HAP-1 (cell line): ENCODE results near the gene DMKN.
"Not testable (repeated sequence)": the region's sequence is repeated elsewhere in the genome, so short reads cannot be mapped to it uniquely, and the experiment has no call there.

ENCODE experiments used
- DNase-seq, 2 experiments: peaks; one replicate each; pipeline ENCODE4 v3.0.0-alpha.2; 2016 to 2020; ENCODE audit warnings: low spot score in 2 of 2
- H3K27me3 ChIP-seq: fragments of 250-450 bp; sonication (Bioruptor Pico); 2 replicates; pipeline ENCODE4 v1.5.1; 2020; ENCODE audit warnings: low read depth, mild to moderate bottlenecking, moderate library complexity
- H3K36me3 ChIP-seq: fragments of 250-450 bp; sonication (Bioruptor Pico); replicated peaks from 2 replicates; pipeline ENCODE4 v1.5.1; 2020; ENCODE audit warnings: mild to moderate bottlenecking
- H3K4me1 ChIP-seq: fragments of 250-450 bp; sonication (Bioruptor Pico); 2 replicates; pipeline ENCODE4 v1.5.1; 2020; ENCODE audit warnings: mild to moderate bottlenecking
- H3K4me3 ChIP-seq: fragments of 250-450 bp; sonication (Bioruptor Pico); 2 replicates; pipeline ENCODE4 v1.5.1; 2020; ENCODE audit warnings: mild to moderate bottlenecking, moderate library complexity
- H3K9me3 ChIP-seq: fragments of 250-450 bp; sonication (Bioruptor Pico); 2 replicates; pipeline ENCODE4 v1.5.1; 2020; ENCODE audit warnings: mild to moderate bottlenecking, moderate library complexity
- in situ Hi-C: fragments of 300-500 bp; cut with MboI; formaldehyde crosslinking; loops from 3 replicates; pipeline ENCODE4 v1.14.3; 2020; ENCODE audit warnings: low sequenced_read_pairs, inconsistent platforms, mixed read lengths

Gene DMKN

DNA sequence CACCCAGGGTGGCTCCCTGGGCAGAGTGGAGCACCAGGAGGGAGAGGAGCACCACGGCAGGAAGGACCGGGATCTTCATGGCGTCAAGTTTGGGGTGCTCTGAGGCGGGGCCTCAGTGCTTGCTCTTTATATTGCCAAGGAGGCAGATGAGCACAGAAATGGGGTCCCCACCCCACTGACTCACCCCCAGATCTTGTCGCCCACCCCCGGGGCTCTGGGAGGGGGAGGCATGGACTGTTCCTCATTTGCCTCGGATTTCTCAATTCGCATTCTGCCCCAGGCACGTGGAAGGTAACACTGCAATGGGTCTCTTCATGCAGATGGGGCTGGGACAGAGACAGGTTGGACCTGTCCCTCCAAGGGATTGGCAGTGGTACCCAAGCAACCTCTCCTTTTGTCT, 23.1 kb downstream of the DMKN start, which contains the start of gene KRTDAP:
Gene KRTDAP, minus strand, starts transcription at position 101 of the 400 bp plus-strand sequence. Its CDS starts 22 bp downstream, at position 79.
- H3K4me3 ChIP-seq, result no peak within 1 kb of the TSS
- no peaks in the 10 kb centered on the region for H3K9me3 ChIP-seq
- in situ Hi-C loops, result no loop called here
- peaks cover 2% of the 10 kb centered on the region; the same call in 1 of the 2 replicates for H3K4me1 ChIP-seq
- peaks cover 30% of the 10 kb centered on the region for H3K27me3 ChIP-seq
- DNase-seq, result no peak
- H3K36me3 ChIP-seq, result no peaks in the 10 kb centered on the region

GRCh38 chr19:35488677-35489076, 24.8 kb downstream of the DMKN start:
- Histone ChIP-seq H3K9me3 (no peaks in the 10 kb centered on the region), H3K36me3 (no peaks in the 10 kb centered on the region), H3K4me1 (no peaks in the 10 kb centered on the region), H3K4me3 (no peak overlapping the region), H3K27me3 (peaks cover 30% of the 10 kb centered on the region)
- DNase-seq, result no peak
- in situ Hi-C loops, result no loop called here

DNA sequence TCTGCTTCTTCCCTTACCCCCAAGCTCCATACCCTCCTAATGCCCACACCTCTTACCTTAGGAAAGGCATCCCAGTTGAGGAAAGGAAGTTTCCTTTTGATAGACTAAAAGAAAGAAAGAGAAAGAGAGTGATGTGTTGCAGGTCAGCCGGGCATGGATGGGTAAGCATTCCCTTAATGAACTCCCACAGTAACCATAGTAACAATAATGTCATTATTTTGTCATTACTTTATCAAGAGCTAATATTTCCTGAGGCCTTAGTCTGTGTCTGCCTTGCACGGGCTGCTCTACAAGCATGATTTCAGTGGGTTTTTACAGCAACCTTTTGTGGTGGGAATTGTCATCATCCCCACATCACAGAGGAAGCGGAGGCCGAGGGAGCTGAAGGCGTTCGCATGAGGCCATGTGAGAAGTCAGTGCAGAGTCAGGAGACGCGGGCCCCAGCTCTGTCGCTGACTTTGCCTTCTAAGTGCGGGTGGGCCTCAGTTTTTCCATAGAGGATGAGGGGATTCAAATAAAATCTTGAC, 25.7 kb downstream of the DMKN start:
- DNase-seq, result no peak
- Histone ChIP-seq H3K4me3 (no peak overlapping the region), H3K4me1 (no peaks in the 10 kb centered on the region), H3K36me3 (no peaks in the 10 kb centered on the region), H3K27me3 (peaks cover 25% of the 10 kb centered on the region), H3K9me3 (no peaks in the 10 kb centered on the region)
- in situ Hi-C loops, result no loop called here

DNA sequence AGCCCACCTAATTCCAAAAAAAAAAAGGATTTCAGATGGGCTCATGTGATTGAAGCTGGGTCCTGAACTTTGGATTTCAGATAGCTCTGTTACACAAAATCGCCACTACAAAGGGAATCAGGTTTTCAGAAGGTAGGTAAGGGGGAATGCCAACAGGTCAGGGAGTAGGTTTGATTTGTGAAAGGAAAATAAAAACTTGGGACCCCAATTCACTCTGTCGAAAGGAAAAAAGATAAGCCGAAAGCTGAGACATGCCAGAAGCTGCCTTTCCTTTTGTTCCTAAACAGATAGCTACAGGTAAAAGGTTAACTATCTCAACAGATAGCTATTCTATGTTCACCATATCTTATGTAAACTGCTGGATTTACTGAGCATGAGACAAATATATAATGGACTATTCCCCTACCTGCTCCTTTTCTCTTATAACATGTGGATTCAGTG, 27.2 kb downstream of the DMKN start:
- Histone ChIP-seq H3K36me3 (no peaks in the 10 kb centered on the region), H3K9me3 (no peaks in the 10 kb centered on the region), H3K4me1 (no peaks in the 10 kb centered on the region), H3K27me3 (peaks cover 20% of the 10 kb centered on the region), H3K4me3 (no peak overlapping the region)
- in situ Hi-C loops, result no loop called here
- no peak for DNase-seq

- H3K4me1 ChIP-seq, result no peaks in the 10 kb centered on the region
- H3K36me3 ChIP-seq, result no peaks in the 10 kb centered on the region
- H3K4me3 ChIP-seq, result no peak overlapping the region
- no peaks in the 10 kb centered on the region for H3K9me3 ChIP-seq
- in situ Hi-C loops, result no loop called here
- no peak for DNase-seq
- H3K27me3 ChIP-seq, result peaks cover 13% of the 10 kb centered on the region
Observed at GRCh38 chr19:35484252-35485036, 29.0 kb downstream of the DMKN start.

DNA sequence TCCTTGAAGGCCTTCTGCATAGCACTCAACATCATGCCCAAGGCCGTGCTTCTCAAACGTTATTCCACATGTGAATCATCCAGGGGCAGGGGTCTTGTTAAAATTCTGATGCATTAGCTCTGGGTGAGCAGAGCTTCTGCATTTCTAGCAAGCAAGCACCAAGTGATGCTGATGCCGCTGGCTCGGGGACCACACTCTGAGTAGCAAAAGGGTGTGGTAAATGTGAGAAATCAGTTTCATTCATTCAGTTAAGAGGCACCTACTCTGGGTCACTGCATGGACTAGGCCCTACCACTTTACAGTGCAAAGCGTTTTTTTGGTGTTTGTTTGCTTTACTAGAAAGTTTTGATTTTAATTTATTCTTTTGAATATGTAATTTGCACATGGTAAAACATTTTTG, 30.4 kb downstream of the DMKN start:
- Histone ChIP-seq H3K4me1 (no peaks in the 10 kb centered on the region), H3K9me3 (no peaks in the 10 kb centered on the region), H3K4me3 (no peak overlapping the region), H3K36me3 (no peaks in the 10 kb centered on the region), H3K27me3 (peaks cover 16% of the 10 kb centered on the region)
- DNase-seq, result no peak
- in situ Hi-C loops, result no loop called here

DNA sequence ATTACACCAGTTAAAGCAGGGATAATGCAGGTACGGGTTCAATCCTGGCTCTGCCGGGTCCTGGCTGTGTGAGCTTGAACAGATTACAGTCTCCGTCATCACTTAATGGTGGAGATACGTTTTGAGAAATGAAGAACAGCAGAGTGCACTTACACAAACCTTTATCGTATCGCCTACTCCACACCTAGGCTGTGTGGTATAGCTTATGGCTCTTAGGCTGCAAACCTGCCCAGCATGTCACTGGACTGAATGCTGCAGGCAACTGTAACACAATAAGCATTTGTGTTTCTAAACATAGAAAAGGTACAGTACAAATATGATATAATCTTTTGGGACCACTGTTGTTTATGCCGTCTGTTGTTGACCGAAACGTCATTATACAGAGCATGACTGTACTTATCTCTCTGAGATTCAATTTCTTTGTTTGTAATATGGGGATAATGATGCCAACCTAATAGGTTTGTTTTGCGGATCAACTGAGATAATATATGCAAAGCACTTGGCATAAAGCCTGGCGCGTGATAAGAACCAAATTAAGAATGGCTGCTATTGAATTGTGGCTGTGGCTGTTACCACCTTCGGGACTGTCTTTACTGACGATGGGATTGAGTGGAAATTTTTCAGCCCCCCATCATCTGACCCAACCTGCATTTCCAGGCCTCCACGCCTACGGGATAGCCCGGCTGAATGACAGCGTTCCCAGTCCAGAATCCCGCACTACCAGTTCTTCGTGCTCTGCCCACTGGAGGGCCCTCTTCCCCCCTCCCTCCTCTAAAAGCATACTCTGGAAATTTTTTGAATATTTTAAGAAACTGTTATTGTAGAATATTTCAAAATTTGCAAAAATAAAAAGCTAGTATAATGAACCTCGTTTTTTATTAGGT, 34.4 kb downstream of the DMKN start:
- Histone ChIP-seq H3K4me1 (no peaks in the 10 kb centered on the region), H3K9me3 (no peaks in the 10 kb centered on the region), H3K27me3 (0 out of 2 replicates have a peak, but pooled peaks cover 5% of the 10 kb centered on the region), H3K4me3 (no peak overlapping the region), H3K36me3 (no peaks in the 10 kb centered on the region)
- in situ Hi-C loops, result no loop called here
- no peak for DNase-seq

DNA sequence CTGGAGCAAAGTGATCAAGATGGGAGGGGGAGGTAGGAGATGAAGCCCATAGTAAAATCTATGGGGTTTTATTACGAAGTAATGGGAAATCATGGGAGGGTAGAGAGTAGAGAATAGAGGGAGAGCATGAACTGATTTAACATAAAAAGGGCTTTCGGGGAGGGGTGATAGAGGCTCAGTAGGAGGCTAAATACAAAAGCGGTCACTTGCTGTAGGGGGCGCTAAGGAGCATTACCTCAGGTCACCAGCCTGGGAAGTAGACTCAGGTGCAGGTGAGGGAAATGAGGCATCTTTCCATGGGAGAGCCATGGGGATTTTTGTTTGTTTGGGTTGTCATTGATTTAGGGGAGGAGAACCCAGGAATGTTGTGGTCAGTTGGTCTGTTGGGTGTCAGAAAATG, 37.3 kb downstream of the DMKN start:
- Histone ChIP-seq H3K4me3 (no peak overlapping the region), H3K27me3 (0 out of 2 replicates have a peak, but pooled peaks cover 5% of the 10 kb centered on the region), H3K9me3 (no peaks in the 10 kb centered on the region), H3K36me3 (no peaks in the 10 kb centered on the region), H3K4me1 (peaks cover 5% of the 10 kb centered on the region)
- DNase-seq, result peak in 1 of 2 experiments; percentile 23
- in situ Hi-C loops, result no loop called here

- H3K4me3 ChIP-seq, H3K27me3 ChIP-seq, H3K9me3 ChIP-seq, H3K36me3 ChIP-seq, in situ Hi-C loops, DNase-seq: not testable (repeated sequence)
- peaks cover 11% of the 10 kb centered on the region for H3K4me1 ChIP-seq
Observed at GRCh38 chr19:35474594-35474993, 38.9 kb downstream of the DMKN start.

DNA sequence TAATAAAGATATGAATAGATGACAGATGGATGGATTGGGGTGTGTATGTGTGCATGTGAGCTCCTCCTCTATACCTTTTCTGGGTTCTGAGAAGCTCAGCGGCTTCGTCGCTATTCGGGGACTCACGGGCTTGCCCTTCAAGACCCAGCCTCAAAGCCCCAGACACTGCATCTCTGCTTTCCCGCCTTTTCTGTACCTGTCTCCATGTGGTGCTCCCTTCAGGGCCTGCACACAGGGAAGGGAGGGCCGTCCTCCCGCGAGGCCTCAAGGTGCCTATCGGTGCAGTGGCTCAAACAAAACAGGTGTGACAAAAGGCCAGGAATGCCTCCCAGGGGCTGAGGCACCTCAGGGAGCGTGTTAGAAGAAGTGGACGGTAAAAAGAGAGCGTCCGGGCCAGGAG, 39.3 kb downstream of the DMKN start:
- no peaks in the 10 kb centered on the region for H3K9me3 ChIP-seq
- no peaks in the 10 kb centered on the region for H3K27me3 ChIP-seq
- no peak for DNase-seq
- peaks cover 11% of the 10 kb centered on the region for H3K4me1 ChIP-seq
- H3K4me3 ChIP-seq, result no peak overlapping the region
- H3K36me3 ChIP-seq, result no peaks in the 10 kb centered on the region
- in situ Hi-C loops, result no loop called here

GRCh38 chr19:35471946-35472345, 41.5 kb downstream of the DMKN start:
- Histone ChIP-seq H3K36me3 (no peaks in the 10 kb centered on the region), H3K4me1 (peaks cover 11% of the 10 kb centered on the region), H3K9me3 (no peaks in the 10 kb centered on the region), H3K4me3 (no peak overlapping the region), H3K27me3 (peaks cover 8% of the 10 kb centered on the region; the same call in 1 of the 2 replicates)
- in situ Hi-C loops, result no loop called here
- no peak for DNase-seq

- peak in 1 of 2 experiments; percentile 3 for DNase-seq
- H3K27me3 ChIP-seq, result peaks cover 13% of the 10 kb centered on the region; the same call in 1 of the 2 replicates
- in situ Hi-C loops, H3K36me3 ChIP-seq, H3K4me3 ChIP-seq, H3K9me3 ChIP-seq: not testable (repeated sequence)
- H3K4me1 ChIP-seq, result peaks cover 11% of the 10 kb centered on the region
Observed at GRCh38 chr19:35471075-35471474, 42.4 kb downstream of the DMKN start.

DNA sequence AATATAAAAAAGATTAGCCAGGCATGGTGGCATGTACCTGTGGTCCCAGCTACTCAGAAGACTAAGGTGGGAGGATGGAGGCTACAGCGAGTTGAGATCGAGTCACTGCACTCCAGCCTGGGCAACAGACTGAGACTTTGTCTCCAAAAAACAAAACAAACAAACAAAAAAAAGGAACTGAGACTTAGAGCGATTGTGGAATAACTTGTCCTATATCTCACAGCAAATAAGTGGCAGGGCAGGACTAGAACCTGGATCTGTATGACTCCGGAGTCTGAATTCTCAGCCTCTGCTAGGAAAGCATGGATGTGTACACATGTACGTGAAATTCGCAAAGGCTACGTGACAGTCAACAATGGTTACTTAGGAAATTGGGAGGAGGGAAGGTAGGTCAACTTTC, 43.3 kb downstream of the DMKN start:
- DNase-seq, result no peak
- Histone ChIP-seq H3K36me3 (no peaks in the 10 kb centered on the region), H3K27me3 (peaks cover 17% of the 10 kb centered on the region; the same call in 1 of the 2 replicates), H3K4me3 (no peak overlapping the region), H3K4me1 (peaks cover 11% of the 10 kb centered on the region), H3K9me3 (no peaks in the 10 kb centered on the region)
- in situ Hi-C loops, result no loop called here

DNA sequence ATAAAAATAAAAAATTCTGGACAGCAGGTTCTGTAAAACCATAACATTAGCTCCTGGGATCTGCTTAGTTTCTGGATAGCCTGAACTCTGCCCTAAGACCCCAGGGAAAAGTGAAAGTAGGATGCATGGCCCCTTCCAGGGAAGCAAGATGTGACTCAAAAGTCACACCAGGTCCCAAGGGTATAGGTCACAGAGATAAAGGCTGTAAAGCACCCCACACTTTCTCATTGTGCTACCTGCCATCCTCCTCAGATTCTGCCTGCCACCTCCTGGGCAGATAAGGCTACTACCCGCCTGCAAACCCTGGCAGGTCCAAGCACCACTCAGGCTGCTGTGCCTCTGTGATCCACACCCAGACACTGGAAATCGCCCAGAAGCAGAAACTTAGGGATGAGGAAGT, 44.8 kb downstream of the DMKN start:
- Histone ChIP-seq H3K9me3 (no peaks in the 10 kb centered on the region), H3K4me3 (no peak overlapping the region), H3K27me3 (peaks cover 21% of the 10 kb centered on the region), H3K36me3 (no peaks in the 10 kb centered on the region), H3K4me1 (peaks cover 11% of the 10 kb centered on the region)
- DNase-seq, result no peak
- in situ Hi-C loops, result no loop called here
